ENCODE results near the gene TCF25. TPM values are rescaled to one million over a fixed set of nuclear protein-coding genes. Genes with fewer than 3 reads are reported as not detected.
A peak's percentile ranks its signal among the peaks of the same experiment; 100 is the strongest.
"Not testable (repeated sequence)": the region's sequence is repeated elsewhere in the genome, so short reads cannot be mapped to it uniquely, and the experiment has no call there.

TCF25 gene
- 100 to 1,000 TPM; 138 to 168 (median 157) TPM for polyA plus RNA-seq (ENCODE audit: insufficient read length in 3 of 3)
- long read RNA-seq, donor 1, transcript TCF25-201 (18 exons, 2,233 nt), result major isoform, 8 of 44 reads
- long read RNA-seq, donor 1, transcript TCF25-203 (2 exons, 981 nt), result minor isoform, 6 of 44 reads
- long read RNA-seq, donor 1, partial matches to known transcripts, result 29 of 44 reads
- long read RNA-seq, donor 1, other reads (novel, unspliced or antisense), result 0 of 44 reads
- long read RNA-seq, donor 2, transcript TCF25-201 (18 exons, 2,233 nt), result major isoform, 12 of 66 reads
- long read RNA-seq, donor 2, partial matches to known transcripts, result 48 of 66 reads
- long read RNA-seq, donor 2, other reads (novel, unspliced or antisense), result 0 of 66 reads
- long read RNA-seq, donor 3, transcript TCF25-201 (18 exons, 2,233 nt), result major isoform, 12 of 76 reads
- long read RNA-seq, donor 3, transcript TCF25-203 (2 exons, 981 nt), result minor isoform, 5 of 76 reads
- long read RNA-seq, donor 3, partial matches to known transcripts, result 54 of 76 reads
- long read RNA-seq, donor 3, other reads (novel, unspliced or antisense), result 0 of 76 reads
- long read RNA-seq, donor 4, transcript TCF25-201 (18 exons, 2,233 nt), result major isoform, 19 of 42 reads
- long read RNA-seq, donor 4, transcript TCF25-220 (2 exons, 1,535 nt), result minor isoform, 5 of 42 reads
- long read RNA-seq, donor 4, partial matches to known transcripts, result 14 of 42 reads
- long read RNA-seq, donor 4, other reads (novel, unspliced or antisense), result 0 of 42 reads
- long read RNA-seq, donor 5, partial matches to known transcripts, result 35 of 41 reads
- long read RNA-seq, donor 5, other reads (novel, unspliced or antisense), result 0 of 41 reads
- long read RNA-seq, donor 6, transcript TCF25-201 (18 exons, 2,233 nt), result major isoform, 18 of 65 reads
- long read RNA-seq, donor 6, transcript TCF25-220 (2 exons, 1,535 nt), result minor isoform, 5 of 65 reads
- long read RNA-seq, donor 6, partial matches to known transcripts, result 40 of 65 reads
- long read RNA-seq, donor 6, other reads (novel, unspliced or antisense), result 0 of 65 reads
- long read RNA-seq, donor 7, transcript TCF25-201 (18 exons, 2,233 nt), result major isoform, 16 of 121 reads
- long read RNA-seq, donor 7, transcript TCF25-203 (2 exons, 981 nt), result minor isoform, 8 of 121 reads
- long read RNA-seq, donor 7, transcript TCF25-220 (2 exons, 1,535 nt), result minor isoform, 6 of 121 reads
- long read RNA-seq, donor 7, partial matches to known transcripts, result 90 of 121 reads
- long read RNA-seq, donor 7, other reads (novel, unspliced or antisense), result 0 of 121 reads
- long read RNA-seq, donor 8, partial matches to known transcripts, result 6 of 18 reads
- long read RNA-seq, donor 8, other reads (novel, unspliced or antisense), result 0 of 18 reads
- long read RNA-seq, donor 9, transcript TCF25-201 (18 exons, 2,233 nt), result major isoform, 15 of 57 reads
- long read RNA-seq, donor 9, transcript TCF25-220 (2 exons, 1,535 nt), result minor isoform, 8 of 57 reads
- long read RNA-seq, donor 9, partial matches to known transcripts, result 29 of 57 reads
- long read RNA-seq, donor 9, other reads (novel, unspliced or antisense), result 0 of 57 reads
- long read RNA-seq, donor 10, transcript TCF25-220 (2 exons, 1,535 nt), result minor isoform, 5 of 65 reads
- long read RNA-seq, donor 10, transcript TCF25-203 (2 exons, 981 nt), result minor isoform, 8 of 65 reads
- long read RNA-seq, donor 10, transcript TCF25-201 (18 exons, 2,233 nt), result major isoform, 13 of 65 reads
- long read RNA-seq, donor 10, partial matches to known transcripts, result 35 of 65 reads
- long read RNA-seq, donor 10, other reads (novel, unspliced or antisense), result 0 of 65 reads
- long read RNA-seq, donor 11, transcript TCF25-203 (2 exons, 981 nt), result major isoform, 5 of 75 reads
- long read RNA-seq, donor 11, partial matches to known transcripts, result 62 of 75 reads
- long read RNA-seq, donor 11, other reads (novel, unspliced or antisense), result 0 of 75 reads
- long read RNA-seq, donor 12, transcript TCF25-201 (18 exons, 2,233 nt), result major isoform, 16 of 104 reads
- long read RNA-seq, donor 12, transcript TCF25-220 (2 exons, 1,535 nt), result minor isoform, 8 of 104 reads
- long read RNA-seq, donor 12, transcript TCF25-203 (2 exons, 981 nt), result minor isoform, 5 of 104 reads
- long read RNA-seq, donor 12, partial matches to known transcripts, result 73 of 104 reads
- long read RNA-seq, donor 12, other reads (novel, unspliced or antisense), result 0 of 104 reads
- long read RNA-seq, donor 13, transcript TCF25-203 (2 exons, 981 nt), result major isoform, 8 of 43 reads
- long read RNA-seq, donor 13, partial matches to known transcripts, result 30 of 43 reads
- long read RNA-seq, donor 13, other reads (novel, unspliced or antisense), result 0 of 43 reads
- long read RNA-seq, donor 14, result 0 reads
- long read RNA-seq, donor 15, result 0 reads
- long read RNA-seq, donor 16, transcript TCF25-220 (2 exons, 1,535 nt), result minor isoform, 8 of 111 reads
- long read RNA-seq, donor 16, transcript TCF25-201 (18 exons, 2,233 nt), result major isoform, 12 of 111 reads
- long read RNA-seq, donor 16, transcript TCF25-203 (2 exons, 981 nt), result minor isoform, 6 of 111 reads
- long read RNA-seq, donor 16, partial matches to known transcripts, result 82 of 111 reads
- long read RNA-seq, donor 16, other reads (novel, unspliced or antisense), result 0 of 111 reads

GRCh38 chr16:89873109-89873971 is at the start of gene TCF25:
TSS of gene TCF25 (plus strand) at chr16:89873592. CDS start at chr16:89873668, 76 bp downstream.
- peak; percentile 89 for DNase-seq

DNA sequence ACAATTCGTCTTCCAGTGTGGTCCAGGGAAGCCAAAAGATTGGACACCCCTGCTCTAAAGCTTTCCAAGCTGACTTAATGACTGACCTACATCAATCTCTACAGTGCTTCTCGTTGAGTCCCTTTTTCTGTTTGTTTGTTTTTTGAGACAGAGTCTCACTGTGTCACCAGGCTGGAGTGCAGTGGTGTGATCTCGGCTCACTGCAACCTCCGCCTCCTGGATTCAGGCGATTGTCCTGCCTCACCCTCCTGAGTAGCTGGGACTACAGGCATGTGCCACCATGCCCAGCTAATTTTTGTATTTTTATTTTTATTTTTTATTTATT is 49.6 kb upstream of the TCF25 start:
- DNase-seq, result not testable (repeated sequence)

- no peak for DNase-seq
These were observed 46.6 kb upstream of the TCF25 start for GRCh38 chr16:89826531-89827382.

DNA sequence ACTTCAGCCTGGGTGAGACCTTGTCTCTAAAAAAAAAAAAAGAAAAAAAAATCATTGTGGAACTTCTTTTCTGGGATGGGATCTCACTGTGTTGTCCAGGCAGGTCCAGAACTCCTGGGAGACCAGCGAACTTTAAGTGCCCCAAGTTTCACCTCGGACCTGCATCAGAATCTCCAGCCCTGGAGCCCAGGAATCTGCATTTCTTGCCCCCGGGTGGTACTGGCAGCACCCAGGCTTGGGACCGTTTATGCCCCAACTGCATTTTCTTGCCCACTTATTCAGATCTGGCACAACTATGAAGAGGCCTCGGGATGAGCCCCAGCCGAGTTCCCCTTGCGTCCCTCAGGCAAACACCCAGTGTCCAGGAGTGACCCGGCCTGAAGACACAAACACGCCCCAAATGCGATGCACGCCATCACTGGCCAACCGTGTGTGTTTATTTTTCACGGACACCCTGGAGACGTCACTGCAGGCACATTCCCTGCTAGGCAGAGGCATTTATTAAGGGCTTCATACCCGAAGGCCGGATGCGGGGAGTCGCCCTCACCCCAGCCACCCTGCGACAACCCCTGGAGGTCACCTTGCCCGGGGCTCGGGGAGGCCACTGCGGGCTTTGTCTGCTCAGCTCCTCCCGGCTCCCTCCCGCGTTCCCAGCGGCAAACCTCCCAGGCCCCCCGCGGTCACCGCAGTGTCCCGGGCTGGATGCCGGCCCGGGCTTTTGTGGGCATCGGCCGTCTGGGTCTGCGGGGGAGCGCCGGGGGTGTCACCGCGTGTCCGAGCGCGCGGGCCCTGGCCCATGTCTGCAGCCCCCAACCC is 45.8 kb upstream of the TCF25 start:
- no peak for DNase-seq

DNA sequence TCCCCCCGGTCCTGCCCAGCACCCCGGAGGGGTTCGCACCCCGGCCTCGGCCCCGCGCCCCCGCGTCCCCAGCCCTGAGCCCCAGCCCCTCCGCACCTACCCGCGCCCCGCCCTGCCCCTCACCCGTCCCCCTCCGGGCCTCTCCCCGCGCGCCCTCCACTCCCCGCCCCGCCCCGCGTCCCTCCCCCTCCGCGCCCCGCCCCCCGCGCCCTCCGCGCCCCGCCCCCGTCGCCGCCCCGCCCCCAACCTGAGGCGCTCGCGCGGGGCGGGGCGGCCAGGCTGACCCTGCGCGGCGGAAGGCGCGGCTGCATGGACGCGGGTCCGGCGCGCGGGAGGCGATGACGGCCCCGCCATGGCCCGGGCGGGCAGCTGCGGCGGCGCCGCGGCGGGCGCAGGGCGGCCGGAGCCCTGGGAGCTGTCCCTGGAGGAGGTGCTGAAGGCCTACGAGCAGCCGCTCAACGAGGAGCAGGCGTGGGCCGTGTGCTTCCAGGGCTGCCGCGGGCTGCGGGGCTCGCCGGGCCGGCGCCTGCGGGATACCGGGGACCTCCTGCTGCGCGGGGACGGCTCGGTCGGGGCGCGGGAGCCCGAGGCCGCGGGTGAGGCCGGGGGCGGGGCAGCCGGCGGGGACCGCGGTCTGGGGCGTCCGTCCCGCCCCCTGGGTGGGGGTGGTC is 45.1 kb upstream of the TCF25 start, which contains the start of gene SPIRE2:
Gene SPIRE2, plus strand, starts transcription at position 277 of the 671 bp plus-strand sequence. Its CDS starts 76 bp downstream, at position 353.
- DNase-seq, result peak; percentile 88

- no peak for DNase-seq
These were observed 44.3 kb upstream of the TCF25 start for GRCh38 chr16:89828870-89829629.

GRCh38 chr16:89829630-89830437 is 43.6 kb upstream of the TCF25 start:
- no peak for DNase-seq

- DNase-seq, result no peak
These were observed 41.5 kb upstream of the TCF25 start for GRCh38 chr16:89831810-89832328.

DNA sequence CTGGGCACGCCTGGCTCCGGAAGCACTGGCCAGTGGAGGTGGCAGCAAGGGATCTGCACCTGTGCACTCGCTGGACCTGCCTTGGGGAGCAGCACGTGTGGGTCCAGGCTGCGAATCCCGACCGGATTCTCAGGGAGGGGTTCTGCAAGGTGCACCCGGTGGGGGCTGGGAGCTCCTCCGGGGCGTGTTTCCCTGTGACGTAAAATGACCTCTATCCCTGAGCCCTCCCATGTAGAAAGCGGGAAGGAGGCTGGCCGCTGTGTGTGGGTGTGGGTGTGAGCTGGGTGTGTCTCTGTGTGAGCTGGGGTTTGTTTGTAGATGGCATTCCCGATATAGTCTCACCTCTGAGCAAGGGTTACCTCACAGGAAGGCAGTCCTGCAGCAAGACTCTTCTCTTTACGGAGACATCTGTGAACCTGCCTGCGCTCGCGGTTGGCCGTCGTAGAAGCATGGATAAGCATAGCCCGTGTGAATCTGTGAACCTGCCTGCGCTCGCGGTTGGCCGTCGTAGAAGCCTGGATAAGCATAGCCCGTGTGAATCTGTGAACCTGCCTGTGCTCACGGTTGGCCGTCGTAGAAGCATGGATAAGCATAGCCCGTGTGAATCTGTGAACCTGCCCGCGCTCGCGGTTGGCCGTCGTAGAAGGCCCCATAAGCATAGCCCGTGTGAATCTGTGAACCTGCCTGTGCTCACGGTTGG is 39.6 kb upstream of the TCF25 start:
- DNase-seq, result not testable (repeated sequence)

DNA sequence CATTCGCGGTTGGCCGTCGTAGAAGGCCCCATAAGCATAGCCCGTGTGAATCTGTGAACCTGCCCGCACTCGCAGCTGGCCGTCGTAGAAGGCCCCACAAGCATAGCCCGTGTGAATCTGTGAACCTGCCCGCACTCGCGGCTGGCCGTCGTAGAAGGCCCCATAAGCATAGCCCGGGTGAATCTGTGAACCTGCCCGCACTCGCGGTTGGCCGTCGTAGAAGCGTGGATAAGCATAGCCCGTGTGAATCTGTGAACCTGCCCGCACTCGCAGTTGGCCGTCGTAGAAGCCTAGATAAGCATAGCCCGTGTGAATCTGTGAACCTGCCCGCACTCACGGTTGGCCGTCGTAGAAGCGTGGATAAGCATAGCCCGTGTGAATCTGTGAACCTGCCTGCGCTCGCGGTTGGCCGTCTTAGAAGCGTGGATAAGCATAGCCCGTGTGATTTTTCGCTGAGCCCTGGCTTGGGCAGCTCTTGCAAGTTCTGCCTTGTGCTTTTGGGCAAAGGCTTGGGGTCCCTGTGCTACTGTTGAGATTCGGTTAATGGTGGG is 38.5 kb upstream of the TCF25 start:
- not testable (repeated sequence) for DNase-seq

DNA sequence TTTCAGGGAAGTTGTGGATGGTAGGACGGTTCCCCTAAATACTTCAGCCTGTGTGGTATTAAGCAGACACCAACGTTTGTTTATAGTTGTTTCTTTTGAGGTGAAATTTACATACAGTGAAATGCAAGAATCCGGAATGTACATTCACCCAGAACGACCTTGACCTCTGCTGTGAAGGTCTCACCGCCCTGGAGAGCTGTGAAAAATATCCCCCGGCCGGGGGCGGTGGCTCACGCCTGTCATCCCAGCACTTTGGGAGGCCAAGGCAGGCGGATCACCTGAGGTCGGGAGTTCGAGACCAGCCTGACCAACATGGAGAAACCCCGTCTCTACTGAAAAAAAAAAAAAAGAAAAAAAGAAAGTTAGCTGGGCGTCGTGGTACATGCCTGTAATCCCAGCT is 36.9 kb upstream of the TCF25 start:
- not testable (repeated sequence) for DNase-seq

DNA sequence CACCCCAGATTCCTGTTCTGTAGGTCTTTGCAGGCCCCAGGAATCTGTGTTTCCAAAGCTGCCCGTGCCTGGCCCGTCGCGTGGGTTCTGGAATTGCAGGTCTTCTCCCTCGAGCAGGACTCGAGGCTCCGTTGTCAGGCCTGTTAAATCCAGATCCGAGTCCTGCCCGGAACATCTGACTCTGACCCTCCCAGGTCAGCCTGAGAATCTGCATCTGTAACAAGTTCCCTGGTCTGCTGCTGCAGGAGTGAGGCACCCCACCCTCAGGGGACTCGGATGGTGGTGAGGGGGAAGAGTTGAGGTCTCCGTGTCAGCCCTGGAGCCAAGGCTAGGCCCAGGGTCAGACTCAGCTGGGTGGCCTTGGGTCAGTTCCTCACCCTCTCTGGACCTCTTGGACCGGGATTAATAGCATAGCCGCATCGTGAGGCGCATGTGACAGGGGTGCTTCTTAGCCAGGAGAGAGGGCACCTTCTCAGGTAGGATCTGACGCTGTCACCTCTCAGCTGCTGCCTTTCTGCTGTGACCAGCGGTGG is 36.3 kb upstream of the TCF25 start:
- DNase-seq, result no peak
